ENCODE data around the gene POLR3GL. TPM values are rescaled to one million over a fixed set of nuclear protein-coding genes. Genes with fewer than 3 reads are reported as not detected.
"Not testable (repeated sequence)": the region's sequence is repeated elsewhere in the genome, so short reads cannot be mapped to it uniquely, and the experiment has no call there.

Gene POLR3GL
- total RNA-seq, 5 donors from 2014 or later (not counting 1 experiment from before 2014, with no cell fraction given), result 30.9 to 41.7 (median 38.3) TPM

- DNase-seq; H3K9me3 Mint-ChIP-seq; H3K36me3 ChIP-seq (ENCODE audit: control insufficient read depth in 2 of 2, extremely low read depth in 1 of 2, insufficient read depth in 1 of 2, low read length in 1 of 2); H3K9me3 ChIP-seq; H3K4me1 Mint-ChIP-seq; H3K4me1 ChIP-seq (ENCODE audit: control insufficient read depth in 1 of 2, extremely low read depth in 1 of 2, insufficient read depth in 2 of 2, low read length in 2 of 2); H3K27ac Mint-ChIP-seq; H3K4me3 ChIP-seq (ENCODE audit: control insufficient read depth in 1 of 2, extremely low read depth in 1 of 2, low read length in 1 of 2); H3K27ac ChIP-seq (ENCODE audit: low read length); POLR2A ChIA-PET; H3K4me3 Mint-ChIP-seq; ATAC-seq (replicated peaks in 1 of 4); H3K36me3 Mint-ChIP-seq: not testable (repeated sequence)
- no CpG with 5 or more reads among the region's 1 CpG for WGBS (ENCODE audit: insufficient coverage)
- peaks cover 0 to 17% of the 10 kb centered on the region in 2 experiments for H3K27me3 ChIP-seq (replicated peaks in 1 of 2; ENCODE audit: control insufficient read depth in 2 of 2, extremely low read depth in 1 of 2, insufficient read depth in 2 of 2, low read length in 1 of 2)
- H3K27me3 Mint-ChIP-seq, result peaks cover 14 to 23% of the 10 kb centered on the region in 2 donors
- CTCF ChIA-PET, result interaction anchor here in 1 of 2 donors (0.6 kb wide), 1 partner anchor 20 kb away, joined by 3 read pairs; no protein-coding TSS in a partner anchor
Measured at GRCh38 chr1:146026650-146027049, 62.2 kb downstream of the POLR3GL start.

Other genes starting within 250 kb of the POLR3GL start
- gene CD160, start 245.2 kb upstream of the POLR3GL start, total RNA-seq, result 1 to 10 TPM in 3 of 5 donors, under 1 TPM in 2; 0.53 to 9.1 (median 1.7) TPM
- 10 to 100 TPM; 12.0 to 17.5 (median 13.4) TPM for gene RNF115, start 140.6 kb upstream of the POLR3GL start, total RNA-seq
- gene POLR3C, start 140.5 kb upstream of the POLR3GL start, total RNA-seq, result 10 to 100 TPM; 24.5 to 42.0 (median 38.2) TPM
- 1 to 10 TPM; 2.8 to 7.6 (median 6.3) TPM for gene NUDT17, start 119.1 kb upstream of the POLR3GL start, total RNA-seq
- 10 to 100 TPM; 22.1 to 28.3 (median 26.8) TPM for gene PIAS3, start 105.6 kb upstream of the POLR3GL start, total RNA-seq
- under 1 TPM in 1 of 5 donors, not detected in 4; 0.09 TPM for gene ANKRD35, start 78.8 kb upstream of the POLR3GL start, total RNA-seq
- gene ITGA10, start 54.6 kb upstream of the POLR3GL start, total RNA-seq, result 1 to 10 TPM; 1.7 to 5.1 (median 2.4) TPM
- 10 to 100 TPM; 18.8 to 36.3 (median 34.4) TPM for gene PEX11B, start 46.0 kb upstream of the POLR3GL start, total RNA-seq
- 100 to 1,000 TPM; 124 to 153 (median 130) TPM for gene RBM8A, start 37.2 kb upstream of the POLR3GL start, total RNA-seq
- gene LIX1L, start 6.7 kb upstream of the POLR3GL start, total RNA-seq, result 10 to 100 TPM; 43.4 to 74.4 (median 64.2) TPM
- 1 to 10 TPM in 3 of 5 donors, under 1 TPM in 2; 0.68 to 3.5 (median 1.7) TPM for gene ANKRD34A, start 115 bp upstream of the POLR3GL start, total RNA-seq
- 1,000 to 10,000 TPM in 1 of 5 donors, 100 to 1,000 TPM in 4; 721 to 2,117 (median 773) TPM for gene TXNIP, start 31.9 kb downstream of the POLR3GL start, total RNA-seq
- not detected for gene HJV, start 57.0 kb downstream of the POLR3GL start, total RNA-seq
- 1 to 10 TPM; 1.7 to 3.6 (median 2.4) TPM for gene NBPF10, start 180.1 kb downstream of the POLR3GL start, total RNA-seq